ENCODE results near the gene FLNB.

FLNB gene

DNA sequence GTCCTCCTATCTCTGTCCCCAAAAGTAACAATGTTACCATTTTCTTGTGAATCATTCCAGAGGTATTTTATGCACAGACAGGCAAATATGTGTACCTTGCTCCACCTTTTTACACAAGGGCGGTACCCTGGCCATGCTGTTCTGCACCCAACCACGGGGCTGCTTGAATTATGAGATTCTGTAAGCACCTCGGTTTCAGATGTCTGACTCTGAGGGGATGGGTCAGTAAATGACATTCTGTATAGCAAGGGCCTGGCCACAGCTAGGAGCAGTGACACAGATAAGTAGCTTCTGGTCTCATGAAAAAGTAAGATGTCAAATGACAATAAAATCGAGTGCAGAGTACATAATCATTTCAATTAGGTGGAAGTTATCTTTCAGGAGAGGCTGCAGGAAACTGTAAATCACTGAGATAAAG, 30.4 kb upstream of the FLNB start:
- H3K27me3 ChIP-seq: no peaks in the 10 kb centered on the region
- H3K36me3 ChIP-seq: no peaks in the 10 kb centered on the region
- no peak overlapping the region for H3K27ac ChIP-seq
- H3K4me1 ChIP-seq (ENCODE audit: control insufficient read depth in 1 of 2, insufficient read depth in 1 of 2, low read depth in 1 of 2, low read length in 1 of 2): peaks cover 17 to 18% of the 10 kb centered on the region in 2 experiments
- H3K9me3 ChIP-seq: no peaks in the 10 kb centered on the region
- TF ChIP-seq, protein P1, sequence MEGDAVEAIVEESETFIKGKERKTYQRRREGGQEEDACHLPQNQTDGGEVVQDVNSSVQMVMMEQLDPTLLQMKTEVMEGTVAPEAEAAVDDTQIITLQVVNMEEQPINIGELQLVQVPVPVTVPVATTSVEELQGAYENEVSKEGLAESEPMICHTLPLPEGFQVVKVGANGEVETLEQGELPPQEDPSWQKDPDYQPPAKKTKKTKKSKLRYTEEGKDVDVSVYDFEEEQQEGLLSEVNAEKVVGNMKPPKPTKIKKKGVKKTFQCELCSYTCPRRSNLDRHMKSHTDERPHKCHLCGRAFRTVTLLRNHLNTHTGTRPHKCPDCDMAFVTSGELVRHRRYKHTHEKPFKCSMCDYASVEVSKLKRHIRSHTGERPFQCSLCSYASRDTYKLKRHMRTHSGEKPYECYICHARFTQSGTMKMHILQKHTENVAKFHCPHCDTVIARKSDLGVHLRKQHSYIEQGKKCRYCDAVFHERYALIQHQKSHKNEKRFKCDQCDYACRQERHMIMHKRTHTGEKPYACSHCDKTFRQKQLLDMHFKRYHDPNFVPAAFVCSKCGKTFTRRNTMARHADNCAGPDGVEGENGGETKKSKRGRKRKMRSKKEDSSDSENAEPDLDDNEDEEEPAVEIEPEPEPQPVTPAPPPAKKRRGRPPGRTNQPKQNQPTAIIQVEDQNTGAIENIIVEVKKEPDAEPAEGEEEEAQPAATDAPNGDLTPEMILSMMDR (IDR thresholded peaks at IDR 0.05): no peak
- no peak overlapping the region for H3K4me3 ChIP-seq (ENCODE audit: low read depth in 1 of 2, low read length in 1 of 2)

DNA sequence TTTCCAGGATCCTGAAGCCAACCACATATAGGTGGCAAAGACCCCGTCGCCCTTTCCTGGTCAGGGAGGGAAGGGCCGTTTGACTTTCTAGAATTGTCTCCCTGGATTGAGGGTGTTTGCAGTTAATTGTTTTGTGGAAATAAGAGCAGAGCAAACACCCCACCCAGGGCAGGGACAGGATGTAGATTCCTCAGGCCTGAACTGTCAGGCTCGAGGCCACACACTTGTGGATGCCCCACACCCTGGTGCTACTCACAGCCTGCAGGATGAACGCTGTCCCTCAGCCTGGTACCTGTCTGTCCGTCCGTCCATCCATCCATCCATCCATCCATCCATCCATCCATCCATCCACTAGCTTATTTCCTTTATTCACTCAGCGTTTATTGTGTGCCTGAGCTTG, 29.9 kb upstream of the FLNB start:
- Histone ChIP-seq H3K36me3 (no peaks in the 10 kb centered on the region), H3K27ac (no peak overlapping the region), H3K4me1 (ENCODE audit: control insufficient read depth in 1 of 2, insufficient read depth in 1 of 2, low read depth in 1 of 2, low read length in 1 of 2) (peaks cover 19% of the 10 kb centered on the region in 2 experiments), H3K27me3 (no peaks in the 10 kb centered on the region), H3K4me3 (ENCODE audit: low read depth in 1 of 2, low read length in 1 of 2) (no peak overlapping the region), H3K9me3 (no peaks in the 10 kb centered on the region)
- TF ChIP-seq, protein P1 (IDR thresholded peaks at IDR 0.05): no peak

DNA sequence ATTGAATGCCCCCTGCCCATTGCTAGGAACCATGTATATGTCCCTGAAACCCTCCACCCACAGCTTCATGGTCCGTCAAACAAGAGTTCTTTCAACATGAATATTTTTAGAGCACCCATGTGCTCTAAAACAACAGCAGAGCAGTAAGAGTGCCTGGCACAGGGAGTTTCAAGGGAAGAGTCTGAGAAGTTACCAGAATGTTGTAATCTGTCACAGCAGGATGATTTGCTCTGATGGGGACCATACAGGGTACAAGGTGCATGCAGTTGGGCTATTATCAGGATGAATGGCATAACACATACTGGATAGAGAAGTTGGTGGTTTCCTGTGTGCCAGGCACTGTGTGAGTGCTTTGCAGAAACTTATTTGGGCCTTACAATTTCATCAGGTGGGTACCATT, 27.8 kb upstream of the FLNB start:
- H3K4me3 ChIP-seq (ENCODE audit: low read depth in 1 of 2, low read length in 1 of 2): no peak overlapping the region
- peaks cover 25 to 26% of the 10 kb centered on the region in 2 experiments for H3K4me1 ChIP-seq (ENCODE audit: control insufficient read depth in 1 of 2, insufficient read depth in 1 of 2, low read depth in 1 of 2, low read length in 1 of 2)
- no peaks in the 10 kb centered on the region for H3K27me3 ChIP-seq
- no peak overlapping the region for H3K27ac ChIP-seq
- H3K36me3 ChIP-seq: no peaks in the 10 kb centered on the region
- H3K9me3 ChIP-seq: no peaks in the 10 kb centered on the region
- TF ChIP-seq, protein P1 (IDR thresholded peaks at IDR 0.05): no peak

DNA sequence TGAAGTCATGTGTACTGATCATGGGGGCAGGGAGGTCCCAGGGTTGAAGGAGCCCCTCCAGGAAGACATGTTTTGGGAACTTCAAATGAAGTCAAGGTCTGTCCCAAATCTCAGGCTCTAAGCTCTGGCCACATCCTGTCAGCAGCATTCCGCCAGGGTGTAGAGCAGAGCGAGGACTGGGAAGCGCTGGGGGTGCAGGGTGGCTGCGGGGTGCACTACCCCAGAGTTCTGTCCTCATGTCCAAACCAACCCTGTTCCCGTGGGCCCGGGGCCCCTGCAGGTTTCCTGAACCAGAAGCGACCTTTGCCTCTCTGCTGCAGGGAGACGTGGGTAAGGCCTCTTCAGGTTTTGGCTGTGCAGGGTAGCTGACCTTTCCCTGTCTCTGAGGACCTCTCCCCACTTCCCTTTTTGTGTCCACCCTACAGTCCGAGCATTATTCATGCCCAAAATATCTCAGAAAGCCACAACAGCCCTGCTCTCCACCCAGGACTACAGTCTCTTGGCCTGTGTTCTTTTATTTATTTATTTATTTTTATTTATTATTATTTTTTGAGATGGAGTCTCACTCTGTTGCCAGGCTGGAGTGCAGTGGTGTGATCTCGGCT, 26.6 kb upstream of the FLNB start:
- TF ChIP-seq, protein P1 (IDR thresholded peaks at IDR 0.05): no peak
- Histone ChIP-seq H3K36me3 (no peaks in the 10 kb centered on the region), H3K27me3 (no peaks in the 10 kb centered on the region), H3K9me3 (no peaks in the 10 kb centered on the region), H3K27ac (no peak overlapping the region), H3K4me1 (ENCODE audit: control insufficient read depth in 1 of 2, insufficient read depth in 1 of 2, low read depth in 1 of 2, low read length in 1 of 2) (peaks cover 25 to 26% of the 10 kb centered on the region in 2 experiments), H3K4me3 (ENCODE audit: low read depth in 1 of 2, low read length in 1 of 2) (no peak overlapping the region)

DNA sequence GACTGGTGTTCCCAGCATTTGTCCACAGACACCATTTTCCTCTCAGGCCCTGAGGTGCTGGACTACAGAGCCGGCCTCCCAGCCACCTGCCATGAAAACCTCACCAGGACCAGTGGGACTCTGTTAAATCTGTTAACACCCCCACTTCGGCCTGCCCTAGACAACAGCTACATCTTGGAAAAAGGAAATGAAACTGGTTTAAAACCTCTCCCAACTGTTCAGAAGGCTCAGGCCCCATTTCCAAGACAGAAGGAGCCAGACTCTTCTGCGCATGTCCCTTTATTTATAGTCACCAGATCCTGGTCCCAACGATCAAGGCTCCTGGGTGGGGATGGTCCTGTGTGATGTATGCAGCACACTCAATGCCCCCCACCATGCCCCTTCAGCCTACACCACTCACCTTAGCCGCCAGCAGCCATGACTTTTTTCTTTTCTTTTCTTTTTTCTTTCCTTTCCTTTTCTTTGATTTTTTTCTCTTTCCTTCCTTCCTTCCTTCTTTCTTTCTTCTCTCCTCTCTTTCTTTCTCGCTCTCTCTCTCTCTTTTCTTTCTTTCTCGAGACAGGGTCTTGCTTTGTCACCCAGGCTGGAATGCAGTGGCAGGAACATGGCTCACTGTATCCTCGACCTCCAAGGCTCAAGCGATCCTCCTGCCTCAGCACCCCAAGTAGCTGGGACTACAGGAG, 25.5 kb upstream of the FLNB start:
- H3K4me1 ChIP-seq (ENCODE audit: control insufficient read depth in 1 of 2, insufficient read depth in 1 of 2, low read depth in 1 of 2, low read length in 1 of 2): peaks cover 25 to 26% of the 10 kb centered on the region in 2 experiments
- no peaks in the 10 kb centered on the region for H3K9me3 ChIP-seq
- no peaks in the 10 kb centered on the region for H3K27me3 ChIP-seq
- TF ChIP-seq, protein P1 (IDR thresholded peaks at IDR 0.05): no peak
- H3K27ac ChIP-seq: no peak overlapping the region
- H3K36me3 ChIP-seq: no peaks in the 10 kb centered on the region
- H3K4me3 ChIP-seq (ENCODE audit: low read depth in 1 of 2, low read length in 1 of 2): no peak overlapping the region
